HFF-Myc (cell line): ENCODE results near the gene DENND2A.
A peak's percentile ranks its signal among the peaks of the same experiment; 100 is the strongest.
"Not testable (repeated sequence)": the region's sequence is repeated elsewhere in the genome, so short reads cannot be mapped to it uniquely, and the experiment has no call there.

Experiments used
- DNase-seq: peaks from one replicate; pipeline ENCODE4 v3.0.0-alpha.2; 2011; ENCODE audit warnings: low read depth; ENCODE audit errors: extremely low read depth
- H3K4me3 ChIP-seq: replicated peaks from 2 replicates; pipeline ENCODE4 v1.5.1; 2011; ENCODE audit warnings: low read depth, mild to moderate bottlenecking, control low read depth, low read length
- CTCF ChIP-seq: IDR thresholded peaks from 2 replicates; pipeline ENCODE4 v1.5.1; 2012; ENCODE audit warnings: mild to moderate bottlenecking, low read depth, low read length, control low read depth; ENCODE audit errors: missing control alignments

Gene DENND2A

DNA sequence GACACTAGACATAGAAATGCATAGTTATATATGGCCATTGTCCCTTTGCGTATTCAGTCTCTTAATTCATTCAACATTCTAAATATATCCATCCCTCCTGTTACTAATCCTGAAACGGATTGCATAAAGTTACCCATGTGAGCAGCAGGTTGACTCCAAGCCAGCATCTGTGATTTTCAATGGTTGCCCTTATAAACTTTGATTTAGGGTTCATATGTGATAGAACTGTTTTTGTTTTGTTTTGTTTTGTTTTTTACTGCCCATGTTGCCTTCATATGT lies 13.4 kb upstream of the DENND2A start:
- H3K4me3 ChIP-seq: no peak overlapping the region

GRCh38 chr7:140653319-140654108 lies 12.9 kb upstream of the DENND2A start:
- TF ChIP-seq CTCF: peak; percentile 80
- no peak overlapping the region for H3K4me3 ChIP-seq
- DNase-seq: peak; percentile 86

More for the DNA sequence above, 13.4 kb upstream of the DENND2A start:
- no peak for DNase-seq
- TF ChIP-seq CTCF: no peak

- no peak for DNase-seq
- TF ChIP-seq CTCF: no peak
- H3K4me3 ChIP-seq: no peak overlapping the region
Measured at GRCh38 chr7:140650367-140650766, 9.8 kb upstream of the DENND2A start.

DNA sequence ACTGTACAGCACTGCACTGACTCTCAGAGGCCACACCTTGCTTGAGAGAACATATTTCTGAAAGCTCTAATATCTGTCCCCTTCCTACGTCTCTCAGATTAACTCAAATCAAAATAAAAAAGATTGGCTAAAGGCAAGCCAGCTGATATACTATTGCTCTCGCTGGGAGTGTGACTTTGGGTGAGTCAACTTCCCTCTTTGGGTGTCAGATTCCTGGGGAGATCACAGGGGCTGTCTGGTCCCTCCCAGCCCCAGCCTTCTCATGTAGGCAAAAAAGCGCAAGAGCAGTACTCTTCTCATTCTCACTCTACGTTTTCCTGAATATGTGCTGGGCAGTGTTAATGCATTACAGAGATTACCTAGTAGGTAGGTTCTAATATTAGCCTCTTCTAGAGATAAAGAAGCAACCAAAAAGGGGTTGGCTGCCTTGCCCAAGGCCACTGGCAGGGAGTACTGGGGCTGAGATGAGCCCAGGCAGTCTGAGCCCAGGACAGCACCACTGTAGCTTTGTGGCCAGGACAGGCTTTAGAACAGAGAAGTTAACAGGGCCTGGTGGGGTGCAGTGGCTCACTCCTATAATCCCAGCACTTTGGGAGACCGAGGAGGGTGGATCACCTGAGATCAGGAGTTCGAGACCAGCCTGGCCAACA lies 9.1 kb upstream of the DENND2A start:
- TF ChIP-seq CTCF: no peak
- no peak for DNase-seq
- no peak overlapping the region for H3K4me3 ChIP-seq

GRCh38 chr7:140646931-140647647 lies 6.5 kb upstream of the DENND2A start:
- no peak overlapping the region for H3K4me3 ChIP-seq
- TF ChIP-seq CTCF: peak; percentile 72
- DNase-seq: no peak

GRCh38 chr7:140645166-140645900 lies 4.7 kb upstream of the DENND2A start:
- TF ChIP-seq CTCF: peak; percentile 59
- DNase-seq: no peak
- no peak overlapping the region for H3K4me3 ChIP-seq

GRCh38 chr7:140644761-140645160 lies 4.1 kb upstream of the DENND2A start:
- H3K4me3 ChIP-seq, DNase-seq: not testable (repeated sequence)
